HG03135 (cell line): ENCODE data around the gene PKD1L1.
"Not testable (repeated sequence)": the region's sequence is repeated elsewhere in the genome, so short reads cannot be mapped to it uniquely, and the experiment has no call there.

Experiments used
- ATAC-seq: cut with Tn5 transposase; IDR thresholded peaks from one replicate; pipeline ENCODE4 v1.9.1; 2021; ENCODE audit warnings: mild to moderate bottlenecking, moderate library complexity; ENCODE audit not compliant: unreplicated experiment

Gene PKD1L1

GRCh38 chr7:47776335-47776734, 171.9 kb downstream of the PKD1L1 start:
- ATAC-seq = no peak

DNA sequence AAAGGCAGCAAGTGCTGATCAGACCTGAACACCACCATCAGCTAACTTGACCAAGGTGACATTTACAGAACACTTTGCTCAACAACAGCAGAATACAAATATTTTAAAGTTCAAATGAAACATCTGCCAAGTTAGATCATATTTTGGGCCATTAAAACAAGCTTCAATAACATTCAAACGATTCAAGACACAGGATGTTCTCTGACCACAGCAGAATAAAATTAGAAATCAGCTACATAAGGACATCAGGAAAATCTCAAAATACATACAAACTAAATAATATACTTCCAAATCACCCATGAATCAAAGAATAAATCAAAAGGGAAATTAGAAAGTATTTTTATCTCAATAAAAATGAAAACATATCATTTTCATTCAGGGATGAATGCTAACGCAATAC, 173.0 kb downstream of the PKD1L1 start:
- no peak for ATAC-seq

GRCh38 chr7:47772492-47772891, 175.8 kb downstream of the PKD1L1 start:
- no peak for ATAC-seq

DNA sequence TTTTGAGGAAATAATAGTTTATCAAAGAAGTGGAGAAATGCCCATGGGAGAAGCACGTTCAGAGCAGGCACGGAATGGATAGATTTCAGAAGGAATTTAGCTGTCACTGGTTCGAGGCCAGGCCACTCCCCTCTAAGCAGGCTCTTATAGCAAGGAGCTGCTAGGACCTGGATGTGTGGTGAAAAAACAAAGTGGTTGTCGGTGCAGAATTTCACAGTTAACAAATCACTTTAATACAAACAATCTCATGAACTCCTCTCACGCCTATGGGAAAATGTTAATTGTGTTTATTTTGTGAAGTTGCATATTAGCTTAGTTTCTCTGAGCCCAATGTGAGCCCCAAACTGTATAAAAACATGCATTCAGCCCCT, 176.3 kb downstream of the PKD1L1 start:
- ATAC-seq = no peak

DNA sequence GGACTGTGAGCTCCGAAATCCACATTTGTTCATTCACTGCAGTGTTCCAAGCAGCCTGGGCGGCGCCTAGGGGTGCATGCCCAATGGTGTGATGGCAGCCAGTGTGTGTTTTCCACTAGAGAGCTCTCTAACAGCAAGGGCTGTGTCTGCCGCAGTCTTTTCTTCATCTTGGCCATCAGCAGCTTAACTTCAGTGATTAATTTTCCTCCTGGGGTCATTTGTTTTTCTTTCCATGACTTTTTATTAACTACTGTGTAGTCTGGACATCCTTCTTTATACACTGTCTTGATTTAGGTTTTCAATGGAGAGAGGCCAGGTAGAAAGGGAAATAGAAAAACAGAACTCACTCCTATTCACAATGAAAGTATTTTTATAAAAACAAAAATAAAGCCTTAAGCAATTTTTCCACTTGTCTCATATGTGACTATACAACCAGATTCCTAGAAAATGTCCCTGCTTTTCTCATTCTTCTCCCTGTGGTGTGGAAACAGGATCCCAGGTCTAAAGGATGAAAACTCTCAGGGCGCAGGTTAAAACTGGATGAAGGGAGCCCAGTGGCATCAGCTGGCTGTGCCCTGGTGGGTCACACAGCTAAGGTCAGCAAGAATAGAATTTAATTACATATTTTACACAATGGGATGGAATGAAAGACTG, 176.8 kb downstream of the PKD1L1 start:
- ATAC-seq = no peak

DNA sequence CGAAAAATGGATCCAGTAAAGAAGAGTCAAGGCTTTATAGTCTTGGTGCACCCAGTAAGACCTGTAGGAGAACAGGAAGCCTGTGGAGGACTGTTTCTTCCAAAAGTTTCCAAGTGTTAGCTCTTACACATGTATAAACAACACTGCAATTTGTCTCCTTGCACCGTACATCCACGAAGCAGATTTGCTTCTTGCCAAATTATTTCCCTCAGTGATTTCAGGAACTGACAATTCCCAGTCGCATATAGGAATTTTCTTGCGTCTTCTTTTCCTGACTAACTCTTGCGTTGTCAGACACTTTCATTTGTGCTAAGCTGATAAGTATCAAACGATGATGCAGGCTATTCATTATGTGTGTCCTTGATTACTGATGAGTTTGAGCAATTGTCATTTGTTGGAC, 182.1 kb downstream of the PKD1L1 start:
- ATAC-seq = no peak

- no peak for ATAC-seq
Observed at GRCh38 chr7:47765373-47765979, 182.8 kb downstream of the PKD1L1 start.

GRCh38 chr7:47764746-47765145, 183.5 kb downstream of the PKD1L1 start:
- no peak for ATAC-seq

DNA sequence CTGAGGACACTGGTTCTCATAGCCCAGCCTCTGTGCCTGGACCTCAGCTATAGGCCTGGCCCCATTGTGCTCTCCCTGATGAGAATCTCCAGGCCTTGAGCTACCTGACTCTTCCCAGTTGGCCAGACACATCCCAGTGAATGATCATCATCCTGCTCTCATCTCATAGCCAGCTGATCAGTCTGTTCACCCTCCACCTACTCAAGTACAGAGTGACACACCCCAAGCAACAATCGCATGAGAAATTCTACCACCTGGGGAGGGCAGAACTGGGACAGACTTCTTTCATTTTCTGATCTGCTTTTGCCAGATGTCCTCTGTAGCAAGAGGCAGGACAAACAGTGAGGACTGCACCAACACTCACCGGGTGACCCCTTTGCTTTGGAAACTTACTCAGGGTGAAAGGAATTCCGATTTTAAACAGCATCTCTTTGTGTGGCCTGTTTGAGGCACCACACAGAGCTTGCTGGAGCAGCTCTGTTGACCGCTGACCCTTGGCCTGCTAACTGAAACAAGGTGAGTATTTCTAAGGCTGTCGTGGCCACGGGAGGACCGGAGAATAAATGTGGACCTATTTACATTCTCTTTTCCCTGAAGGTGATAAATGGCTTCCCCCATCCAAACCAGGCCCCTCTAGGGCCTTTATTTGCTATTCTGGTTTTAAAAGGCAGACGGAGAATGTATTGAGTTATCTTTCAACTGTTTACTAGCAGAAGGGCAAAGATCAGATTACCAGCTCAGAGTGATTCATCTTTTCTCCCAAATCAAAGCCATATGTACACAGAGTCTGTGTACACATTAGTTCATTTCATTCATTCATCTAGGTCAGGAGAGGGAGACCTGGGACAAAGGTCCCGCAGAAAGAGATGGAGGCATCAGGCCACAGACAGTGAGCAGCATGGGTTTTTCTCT, 184.9 kb downstream of the PKD1L1 start:
- no peak for ATAC-seq

- no peak for ATAC-seq
Observed at GRCh38 chr7:47762746-47763062, 185.6 kb downstream of the PKD1L1 start.

DNA sequence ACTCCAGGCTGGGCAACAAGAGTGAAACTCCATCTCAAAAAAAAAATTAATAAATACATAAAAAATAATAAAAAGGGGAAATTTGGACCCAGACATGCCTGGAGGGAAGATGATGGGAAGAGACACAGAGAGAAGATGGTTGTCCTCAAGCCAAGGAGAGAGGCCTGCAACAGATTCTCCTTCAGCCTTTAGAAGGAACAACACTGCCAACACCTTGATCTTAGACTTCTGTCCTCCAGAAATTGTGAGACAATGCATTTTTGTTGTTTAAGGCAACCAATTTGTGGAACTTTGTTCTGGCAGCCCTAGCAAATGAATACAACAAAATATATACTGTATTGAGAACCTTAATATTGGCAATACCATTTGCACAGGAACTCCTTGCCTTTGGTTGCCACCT, 186.1 kb downstream of the PKD1L1 start:
- no peak for ATAC-seq

- no peak for ATAC-seq
Observed at GRCh38 chr7:47759056-47759706, 189.1 kb downstream of the PKD1L1 start.

DNA sequence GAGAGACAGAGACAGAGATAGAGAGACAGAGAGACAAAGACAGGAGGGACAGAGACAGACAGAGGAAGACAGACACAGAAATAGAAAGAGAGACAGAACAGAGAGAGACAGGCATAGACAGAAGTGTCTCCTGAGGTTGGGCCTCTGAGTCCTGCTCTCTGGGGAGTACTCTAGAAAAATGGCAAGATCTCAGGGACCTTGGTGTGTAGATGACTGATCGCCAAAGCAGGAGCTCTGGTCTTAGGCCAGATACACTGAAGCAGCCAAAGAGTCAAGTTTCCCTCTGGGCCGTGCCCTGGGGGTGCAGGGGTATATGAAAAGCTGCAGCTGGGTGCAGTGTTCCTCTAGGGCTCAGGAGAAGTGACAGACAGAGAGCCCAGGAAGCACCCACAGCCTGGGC, 189.7 kb downstream of the PKD1L1 start:
- no peak for ATAC-seq

DNA sequence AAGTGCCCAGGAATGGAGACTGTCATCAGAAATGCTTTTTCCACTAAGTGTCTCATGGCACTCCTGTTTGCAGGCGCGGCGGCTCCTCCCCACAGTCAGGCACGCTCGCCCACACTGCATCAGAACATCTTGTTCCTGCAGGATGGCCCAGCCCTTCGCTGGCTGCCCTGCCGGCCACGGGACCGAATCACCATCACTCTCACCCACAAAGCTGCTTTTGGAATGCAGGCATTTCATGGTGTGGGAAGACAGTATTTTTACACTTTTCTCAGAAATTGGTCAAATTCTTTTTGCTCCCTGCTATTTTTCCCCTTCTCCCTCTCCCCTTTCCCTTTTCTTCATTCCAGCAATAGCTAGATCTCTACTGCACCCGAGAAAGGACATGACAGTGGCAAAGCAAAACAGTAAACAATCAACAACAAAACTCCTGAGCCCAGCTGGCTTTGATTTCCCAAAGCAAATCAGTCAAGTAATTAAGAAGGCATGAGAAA, 190.3 kb downstream of the PKD1L1 start:
- ATAC-seq = no peak

GRCh38 chr7:47756636-47757035, 191.6 kb downstream of the PKD1L1 start:
- no peak for ATAC-seq

- no peak for ATAC-seq
Observed at GRCh38 chr7:47755248-47755647, 193.0 kb downstream of the PKD1L1 start.

DNA sequence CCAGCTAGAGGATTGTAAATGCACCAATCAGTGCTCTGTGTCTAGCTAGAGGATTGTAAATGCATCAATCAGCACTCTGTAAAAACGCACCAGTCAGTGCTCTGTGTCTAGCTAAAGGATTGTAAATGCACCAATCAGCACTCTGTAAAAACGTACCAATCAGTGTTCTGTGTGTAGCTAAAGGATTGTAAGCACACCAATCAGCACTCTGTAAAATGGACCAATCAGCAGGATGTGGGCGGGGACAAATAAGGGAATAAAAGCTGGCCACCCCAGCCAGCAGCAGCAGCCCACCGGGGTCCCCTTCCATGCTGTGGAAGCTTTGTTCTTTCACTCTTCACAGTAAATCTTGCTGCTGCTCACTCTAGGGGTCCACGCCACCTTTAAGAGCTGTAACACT, 196.5 kb downstream of the PKD1L1 start:
- not testable (repeated sequence) for ATAC-seq

DNA sequence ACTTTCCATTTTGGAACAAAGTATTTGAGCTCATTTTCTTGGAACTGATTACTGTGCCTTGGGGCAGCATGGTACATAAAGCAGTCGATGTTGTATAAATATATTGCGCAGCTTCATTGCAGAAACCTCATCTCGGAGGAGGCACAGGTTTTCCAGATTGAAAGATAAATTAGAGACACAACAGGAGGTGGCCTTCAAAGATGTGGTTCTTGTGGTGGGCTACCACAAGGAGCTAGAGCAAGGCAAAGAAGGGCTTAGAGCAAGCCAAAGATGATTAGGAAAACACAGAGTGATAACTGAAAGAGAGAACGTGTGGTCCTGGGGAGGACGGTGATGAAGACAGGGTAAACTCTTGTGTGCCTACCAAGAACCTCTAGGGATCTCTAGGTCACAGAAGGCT, 197.2 kb downstream of the PKD1L1 start:
- no peak for ATAC-seq

- no peak for ATAC-seq
Observed at GRCh38 chr7:47748041-47748440, 200.2 kb downstream of the PKD1L1 start.

DNA sequence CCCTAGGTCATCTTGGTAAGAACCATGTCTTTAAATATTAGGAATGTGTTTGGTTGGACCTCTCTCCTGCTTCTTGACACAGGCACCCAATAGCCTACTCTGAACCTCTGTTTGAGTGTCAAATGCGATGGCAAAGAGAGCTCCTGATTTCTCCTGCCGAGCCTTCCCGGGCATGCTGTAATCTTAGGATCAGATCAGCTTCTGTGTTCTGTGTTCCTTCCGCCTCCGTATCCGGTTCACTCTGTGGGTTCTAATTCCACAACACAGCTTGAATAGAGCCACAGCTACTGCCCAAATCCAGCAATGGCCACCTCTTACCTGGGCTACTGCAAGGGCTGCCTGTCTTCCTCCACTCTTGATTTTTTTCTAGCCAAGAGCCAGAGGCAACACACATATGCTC, 201.1 kb downstream of the PKD1L1 start:
- no peak for ATAC-seq

- no peak for ATAC-seq
Observed at GRCh38 chr7:47746468-47746867, 201.8 kb downstream of the PKD1L1 start.
